GM19438 (cell line): ENCODE data around the gene SRGAP2B.
"Not testable (repeated sequence)": the region's sequence is repeated elsewhere in the genome, so short reads cannot be mapped to it uniquely, and the experiment has no call there.

ENCODE experiments used
- ATAC-seq: cut with Tn5 transposase; IDR thresholded peaks from one replicate; pipeline ENCODE4 v1.9.1; 2021; ENCODE audit warnings: low read depth; ENCODE audit not compliant: unreplicated experiment

Gene SRGAP2B

GRCh38 chr1:145000743-145001326 is 94.3 kb downstream of the SRGAP2B start:
- ATAC-seq = not testable (repeated sequence)

GRCh38 chr1:145000074-145000742 is 94.9 kb downstream of the SRGAP2B start:
- ATAC-seq = not testable (repeated sequence)

- not testable (repeated sequence) for ATAC-seq
Measured at GRCh38 chr1:144998981-144999273, 96.2 kb downstream of the SRGAP2B start.

GRCh38 chr1:144998134-144998980 is 96.8 kb downstream of the SRGAP2B start:
- not testable (repeated sequence) for ATAC-seq

GRCh38 chr1:144995833-144996410 is 99.2 kb downstream of the SRGAP2B start:
- ATAC-seq = not testable (repeated sequence)

GRCh38 chr1:144992915-144993314 is 102.2 kb downstream of the SRGAP2B start:
- not testable (repeated sequence) for ATAC-seq

- not testable (repeated sequence) for ATAC-seq
Measured at GRCh38 chr1:144990611-144991010, 104.5 kb downstream of the SRGAP2B start.

- ATAC-seq = not testable (repeated sequence)
Measured at GRCh38 chr1:144987131-144987530, 108.0 kb downstream of the SRGAP2B start.

GRCh38 chr1:144986171-144986860 is 108.8 kb downstream of the SRGAP2B start:
- not testable (repeated sequence) for ATAC-seq

- not testable (repeated sequence) for ATAC-seq
Measured at GRCh38 chr1:144985550-144986170, 109.5 kb downstream of the SRGAP2B start.

GRCh38 chr1:144982802-144983525 is 112.2 kb downstream of the SRGAP2B start:
- ATAC-seq = not testable (repeated sequence)

- not testable (repeated sequence) for ATAC-seq
Measured at GRCh38 chr1:144981157-144981556, 114.0 kb downstream of the SRGAP2B start.

- not testable (repeated sequence) for ATAC-seq
Measured at GRCh38 chr1:144979960-144980595, 115.0 kb downstream of the SRGAP2B start.

- not testable (repeated sequence) for ATAC-seq
Measured at GRCh38 chr1:144977856-144978255, 117.3 kb downstream of the SRGAP2B start.

- ATAC-seq = not testable (repeated sequence)
Measured at GRCh38 chr1:144971936-144972335, 123.2 kb downstream of the SRGAP2B start.

- not testable (repeated sequence) for ATAC-seq
Measured at GRCh38 chr1:144966488-144966887, 128.6 kb downstream of the SRGAP2B start.

- not testable (repeated sequence) for ATAC-seq
Measured at GRCh38 chr1:144964765-144965164, 130.4 kb downstream of the SRGAP2B start.

GRCh38 chr1:144964186-144964585 is 130.9 kb downstream of the SRGAP2B start:
- not testable (repeated sequence) for ATAC-seq

GRCh38 chr1:144963571-144963970 is 131.6 kb downstream of the SRGAP2B start:
- not testable (repeated sequence) for ATAC-seq
